ENCODE measurements around the gene ANKRD28.

ANKRD28 gene

GRCh38 chr3:15659254-15659975 lies 138.4 kb downstream of the ANKRD28 start:
- DNase-seq: no peak

- no peak for DNase-seq
Measured at GRCh38 chr3:15657016-15657415, 140.8 kb downstream of the ANKRD28 start.

DNA sequence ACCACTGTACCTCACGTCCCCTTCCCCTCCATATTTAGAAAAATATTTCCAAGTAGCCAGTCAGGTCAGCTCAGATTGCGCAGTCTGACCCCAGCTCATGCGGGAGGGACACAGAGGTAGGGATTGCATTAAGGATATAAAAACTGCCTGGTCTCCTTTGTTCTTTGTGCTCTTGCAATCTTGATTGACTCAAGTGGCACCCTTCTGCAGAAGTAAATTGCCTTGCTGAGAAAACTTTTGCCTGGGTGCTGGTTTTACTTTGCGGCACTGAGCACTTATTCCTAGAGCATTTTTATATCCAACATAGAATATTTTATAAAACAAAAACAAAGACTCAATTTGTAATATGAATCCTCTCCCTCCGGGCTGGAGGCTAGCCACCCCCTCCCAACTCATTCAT lies 141.4 kb downstream of the ANKRD28 start:
- DNase-seq: no peak

DNA sequence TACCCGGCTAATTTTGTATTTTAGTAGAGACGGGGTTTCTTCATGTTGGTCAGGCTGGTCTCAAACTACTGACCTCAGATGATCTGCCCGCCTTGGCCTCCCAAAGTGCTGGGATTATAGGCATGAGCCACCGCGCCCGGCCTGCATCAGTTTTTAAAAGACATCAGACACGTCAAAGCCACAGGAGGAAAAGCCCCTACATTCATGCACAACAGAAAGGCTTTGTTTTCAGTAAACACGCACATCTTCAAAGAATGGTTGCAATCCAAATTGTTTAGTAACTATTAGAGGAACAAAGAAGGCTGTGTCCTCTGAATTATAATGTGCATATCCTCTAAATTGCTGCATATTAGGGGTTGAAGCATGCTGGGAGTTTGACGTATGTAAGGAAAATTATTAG lies 142.9 kb downstream of the ANKRD28 start:
- DNase-seq: no peak

DNA sequence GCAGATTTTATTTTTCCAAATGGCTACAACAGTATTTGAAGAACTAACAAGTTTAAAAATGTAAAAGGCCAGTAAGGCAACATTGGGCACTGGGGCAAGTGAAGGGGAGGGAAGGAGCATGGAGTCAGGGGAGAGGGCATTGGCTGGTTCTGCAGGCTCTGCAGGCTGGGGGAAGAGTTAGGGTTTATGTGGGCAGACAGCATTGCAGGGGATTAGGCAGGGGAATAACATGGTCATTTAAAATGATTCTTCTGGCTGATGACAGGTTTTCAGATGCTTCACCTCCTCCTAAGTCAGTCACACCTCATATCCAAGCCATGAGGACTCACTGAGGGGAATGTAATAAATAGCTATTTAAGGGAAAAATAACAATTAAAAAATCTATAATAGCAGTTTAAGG lies 143.7 kb downstream of the ANKRD28 start:
- no peak for DNase-seq

DNA sequence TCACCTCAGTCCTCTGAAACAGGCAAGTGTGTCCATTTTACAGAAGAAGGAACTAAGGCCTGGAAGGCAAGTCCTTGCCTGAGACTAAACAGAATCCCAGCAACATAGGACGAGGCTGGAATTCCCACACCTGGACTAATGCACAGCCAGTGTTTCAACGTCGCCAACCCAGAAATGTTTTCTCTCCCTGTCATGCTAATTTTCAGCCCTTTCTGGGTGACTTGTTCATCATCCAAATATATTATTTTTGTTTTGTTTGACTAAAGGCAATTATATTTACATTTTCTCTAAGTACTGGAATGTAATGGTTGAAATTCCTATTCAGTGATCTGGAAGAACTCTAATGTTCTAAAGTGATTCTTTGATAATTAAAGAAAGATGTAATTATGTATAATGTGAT lies 144.5 kb downstream of the ANKRD28 start:
- DNase-seq: no peak

DNA sequence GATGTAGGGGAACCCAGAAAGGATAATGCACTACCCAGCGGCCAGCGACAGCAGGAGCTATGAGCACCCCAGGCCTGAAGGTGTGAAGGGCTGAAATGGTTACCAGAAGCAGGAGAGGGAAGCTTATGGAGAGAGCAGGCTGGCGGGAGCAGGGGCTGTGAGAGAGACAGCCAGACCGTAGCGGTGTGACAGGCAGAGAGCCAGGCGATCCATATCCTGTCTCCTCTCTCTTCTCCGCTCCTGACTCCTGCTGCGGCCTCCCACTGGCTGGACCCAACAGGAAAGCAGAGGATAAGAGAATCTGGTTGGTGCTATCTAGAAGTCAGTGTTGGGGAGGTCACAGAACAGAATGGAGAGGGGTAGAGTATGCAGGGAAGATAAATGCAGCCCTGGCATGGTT lies 146.4 kb downstream of the ANKRD28 start:
- peak; percentile 37 for DNase-seq

- DNase-seq: no peak
Measured at GRCh38 chr3:15649858-15650257, 147.9 kb downstream of the ANKRD28 start.

GRCh38 chr3:15649341-15649740 lies 148.4 kb downstream of the ANKRD28 start:
- DNase-seq: no peak

- peak; percentile 72 for DNase-seq
Measured at GRCh38 chr3:15647611-15648167, 150.1 kb downstream of the ANKRD28 start.

GRCh38 chr3:15646851-15647511 lies 150.8 kb downstream of the ANKRD28 start:
- peak; percentile 86 for DNase-seq

GRCh38 chr3:15645740-15646501 lies 151.9 kb downstream of the ANKRD28 start:
- DNase-seq: peak; percentile 87

- DNase-seq: no peak
Measured at GRCh38 chr3:15645246-15645645, 152.5 kb downstream of the ANKRD28 start.

- DNase-seq: no peak
Measured at GRCh38 chr3:15638891-15639262, 158.9 kb downstream of the ANKRD28 start.

DNA sequence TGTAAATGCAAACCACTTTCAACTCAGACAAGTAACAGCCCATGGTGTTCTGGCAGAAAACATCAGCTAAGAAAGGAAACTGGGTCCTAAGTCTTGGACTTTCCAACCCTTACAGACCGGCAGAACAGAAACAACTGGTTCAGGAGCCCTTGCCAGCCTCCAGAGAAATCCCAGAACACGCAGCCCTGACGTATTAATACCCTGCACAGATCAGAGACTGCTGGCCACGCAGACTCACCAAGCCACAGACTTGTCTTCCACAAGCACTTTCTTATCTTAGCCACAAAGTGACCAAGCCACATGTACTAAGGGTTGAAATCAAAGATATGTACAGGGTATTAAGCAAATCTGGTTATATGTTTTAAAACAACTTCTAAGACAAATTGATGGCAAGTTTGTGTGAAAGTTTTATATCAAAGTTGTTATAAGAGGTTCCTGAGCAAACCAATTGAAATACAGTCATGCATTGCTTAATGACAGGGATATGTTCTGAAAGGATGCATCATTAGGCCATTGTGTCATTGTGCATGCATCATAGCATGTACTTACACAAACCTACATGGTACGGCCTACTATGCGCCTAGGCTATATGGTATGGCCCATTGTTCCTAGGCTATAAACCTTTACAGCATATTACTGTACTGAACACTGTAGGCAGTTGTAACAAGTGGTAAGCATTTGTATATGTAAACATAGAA lies 159.4 kb downstream of the ANKRD28 start:
- DNase-seq: no peak

DNA sequence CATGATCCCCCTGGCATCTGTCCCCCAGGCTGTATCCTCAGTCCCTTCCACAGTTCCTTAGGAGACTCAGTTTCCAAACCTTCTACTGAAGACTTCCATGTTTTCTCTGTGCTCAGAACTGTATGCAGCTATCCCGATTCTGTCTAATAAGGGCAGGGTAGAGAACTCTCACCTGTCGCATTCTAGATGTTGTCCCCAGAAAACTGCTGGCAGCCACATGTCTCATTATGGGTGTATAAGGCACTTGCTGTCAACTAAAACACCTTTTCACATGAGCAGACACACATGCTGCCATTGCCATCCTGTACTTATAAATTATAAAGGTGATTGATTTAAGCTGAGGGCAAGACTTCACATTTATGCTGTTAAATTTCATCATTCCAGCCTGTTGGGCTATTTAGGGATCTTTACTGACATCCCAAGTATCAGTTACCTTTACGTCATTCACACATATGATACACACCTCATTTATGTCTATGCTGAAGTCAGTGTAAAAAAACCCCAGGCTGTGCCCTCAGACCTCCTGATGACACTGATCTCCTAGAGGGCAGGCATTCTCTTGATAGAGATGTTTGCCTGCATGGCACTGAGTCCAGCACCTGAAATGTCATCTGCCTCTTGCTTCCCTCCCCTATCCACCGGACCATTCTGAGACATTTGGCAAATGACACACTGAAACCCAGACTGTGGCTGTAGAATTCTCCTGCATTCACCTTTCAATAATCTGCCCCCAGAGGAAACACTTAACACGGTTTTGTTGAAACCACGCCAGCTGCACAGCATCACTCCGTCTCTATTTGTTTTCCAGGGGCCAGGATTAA lies 160.4 kb downstream of the ANKRD28 start:
- no peak for DNase-seq

DNA sequence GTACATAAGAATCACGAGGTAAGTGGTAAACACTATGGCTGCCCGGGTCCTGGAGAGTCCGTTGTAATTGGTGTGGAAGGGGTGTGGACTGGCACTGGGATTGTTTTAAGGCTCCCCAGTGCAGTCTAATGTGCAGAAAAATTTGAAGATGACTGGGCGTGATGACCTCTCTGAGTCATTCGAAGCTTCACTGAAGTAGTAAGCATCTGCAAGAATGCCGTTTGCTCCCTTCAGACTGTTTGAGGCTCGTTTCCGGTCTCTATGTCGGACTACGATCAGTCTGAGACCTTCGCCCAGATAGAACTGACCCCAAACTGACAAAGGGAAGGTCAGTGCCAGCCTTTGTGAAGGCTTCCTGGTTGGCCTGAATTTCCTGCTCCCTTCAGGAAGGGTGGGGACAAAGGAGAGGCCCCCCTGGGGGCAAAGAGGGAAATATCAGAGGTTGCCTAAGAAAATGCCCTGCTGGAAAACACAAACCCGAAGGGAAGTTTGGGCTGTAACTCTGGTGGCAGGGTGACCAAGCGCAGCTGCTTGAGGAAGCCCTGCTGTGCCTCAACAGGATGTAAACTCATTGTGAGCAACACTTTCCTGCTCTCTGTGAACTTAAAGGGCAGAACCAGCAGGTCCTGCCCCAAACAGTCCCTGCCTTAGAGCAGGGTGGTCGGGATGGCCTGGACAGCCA lies 161.6 kb downstream of the ANKRD28 start:
- peak; percentile 42 for DNase-seq

GRCh38 chr3:15635121-15635661 lies 162.6 kb downstream of the ANKRD28 start:
- peak; percentile 84 for DNase-seq

- DNase-seq: no peak
Measured at GRCh38 chr3:15634671-15635070, 163.1 kb downstream of the ANKRD28 start.

DNA sequence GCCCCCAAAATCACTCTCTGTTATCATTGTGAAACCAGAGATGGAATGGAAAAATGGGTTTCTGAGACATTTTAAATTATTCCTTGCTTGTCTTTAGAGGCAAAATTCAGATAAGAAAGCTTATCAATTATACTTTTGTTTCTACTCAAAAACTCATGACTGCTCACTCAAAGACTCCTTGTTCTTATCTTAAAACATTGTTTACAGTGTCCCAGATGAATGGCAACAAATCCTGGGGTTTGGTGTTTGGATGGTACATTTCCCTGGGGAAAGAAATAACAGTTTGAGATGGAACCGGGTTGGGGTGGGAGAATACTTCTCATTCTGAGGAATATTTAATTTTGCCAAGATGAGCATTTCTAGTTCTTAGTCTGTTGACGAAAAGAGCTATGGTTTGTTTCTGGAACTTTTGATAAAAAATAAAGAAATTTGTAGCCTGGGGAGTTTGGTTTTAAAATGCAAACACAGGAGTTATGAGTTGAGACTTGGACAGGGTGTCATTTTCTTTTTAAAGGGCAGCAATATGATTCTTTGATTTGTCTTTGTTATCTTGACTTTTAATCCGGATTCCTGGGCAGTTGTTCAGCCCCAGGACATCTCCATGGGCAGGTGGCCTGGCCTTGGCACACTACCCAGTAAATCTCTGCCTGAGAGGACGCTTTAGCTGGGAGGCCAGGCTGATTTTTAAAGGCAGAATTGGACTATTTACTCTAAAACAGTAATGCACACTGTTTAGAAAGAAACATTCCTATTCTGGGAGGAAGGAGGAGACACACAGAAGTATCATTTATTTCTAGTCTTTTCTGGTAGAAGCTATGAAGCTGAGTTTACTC lies 163.8 kb downstream of the ANKRD28 start:
- peak; percentile 55 for DNase-seq
